NK-92 treated with Interleukin-12 subunit alpha and Interleukin-12 subunit beta, amount 100 ng/mL, for 24 hours (cell line): ENCODE data around the gene HK1.

ENCODE experiments used
- DNase-seq: peaks from one replicate; lab custom pipeline; 2025; lab: John Stamatoyannopoulos, UW

The HK1 gene

GRCh38 chr10:69451209-69451783 is 173.0 kb downstream of the HK1 start, which contains the start of gene TSPAN15:
TSS of gene TSPAN15 (plus strand) at chr10:69451465. CDS start at chr10:69451595, 130 bp downstream.
- DNase-seq = no peak
